Panc1 (cell line): Measurements from ENCODE around the gene UBL4A.

Experiments used
- CTCF ChIP-seq: fragments of 450-650 bp; IDR thresholded peaks from 2 replicates; pipeline ENCODE4 v1.5.1; 2017; ENCODE audit warnings: mild to moderate bottlenecking
- POLR2AphosphoS5 ChIP-seq: IDR thresholded peaks from 2 replicates; pipeline ENCODE4 v1.6.1; 2012; ENCODE audit warnings: mild to moderate bottlenecking, low read depth, low read length, moderate library complexity
- REST ChIP-seq, 2 experiments: IDR thresholded peaks; 2 replicates each; pipeline ENCODE4 v1.6.1; 2011 to 2012; ENCODE audit warnings: low read depth in 2 of 2, control low read depth in 1 of 2, low read length in 1 of 2, mild to moderate bottlenecking in 1 of 2, moderate library complexity in 1 of 2; ENCODE audit not compliant: insufficient read depth in 1 of 2
- SIN3A ChIP-seq: IDR thresholded peaks from 2 replicates; pipeline ENCODE4 v1.6.1; 2012; ENCODE audit warnings: low read depth, mild to moderate bottlenecking, low read length, moderate library complexity, borderline replicate concordance; ENCODE audit not compliant: insufficient read depth

- TF ChIP-seq POLR2AphosphoS5: no peak
- no peak for TF ChIP-seq SIN3A
- no peak for TF ChIP-seq CTCF
- no peak for TF ChIP-seq REST (IDR thresholded peaks at IDR 0.05; ENCODE audit: insufficient read depth in 1 of 2, low read depth in 2 of 2, low read length in 1 of 2)
These were observed 5.2 kb downstream of the UBL4A start for GRCh38 chrX:154481195-154481594.
